Lower leg skin (tissue), 4 donors: ENCODE results near the gene NEUROD6. TPM values are rescaled to one million over a fixed set of nuclear protein-coding genes. Genes with fewer than 3 reads are reported as not detected.

Experiments
- DNase-seq, 2 donors: peaks; one replicate each; pipeline ENCODE4 v3.0.0-alpha.2; 2019; ENCODE audit warnings: low spot score in 2 of 2
- H3K4me3 ChIP-seq: fragments of 200-600 bp; sonication (generic); 2 replicates; pipeline ENCODE4 v1.5.1; 2017; ENCODE audit warnings: mild to moderate bottlenecking, low read depth; ENCODE audit not compliant: poor library complexity, severe bottlenecking
- CTCF ChIP-seq, 3 donors: fragments of 450-650 bp; IDR thresholded peaks; one replicate each; pipeline ENCODE4 v1.5.1; 2016; ENCODE audit warnings: antibody characterized with exemption in 3 of 3, mild to moderate bottlenecking in 3 of 3, moderate library complexity in 2 of 3
- POLR2A ChIP-seq, 2 donors: fragments of 450-650 bp; IDR thresholded peaks; one replicate each; pipeline ENCODE4 v1.6.1; 2016 to 2017; ENCODE audit warnings: antibody characterized with exemption in 2 of 2, mild to moderate bottlenecking in 1 of 2, moderate library complexity in 1 of 2
- WGBS, 2 donors: methylation state at CpG; one replicate each; pipeline ENCODE4 v1.1.5; 2018; 5-methylcytosine and 5-hydroxymethylcytosine counted together
- intact Hi-C: fragments of 100-400 bp; cut with DNase I; formaldehyde crosslinking; loops from one replicate; pipeline ENCODE4 v1.15.0; 2023; ENCODE audit warnings: low total_unique reads
- total RNA-seq, 4 donors: library from RNA; depleted of rRNA; stranded (reverse); fragments of >200 nt; gene quantifications; one replicate each; pipeline ENCODE4 v1.1.0, GENCODE V29; 2016

The NEUROD6 gene
- total RNA-seq, 4 donors from 2014 or later = not detected

- no peak for TF ChIP-seq CTCF (IDR thresholded peaks at IDR 0.05)
- TF ChIP-seq POLR2A (IDR thresholded peaks at IDR 0.05) = no peak
- no peak overlapping the region for H3K4me3 ChIP-seq
- 84 to 87% methylated on average over 5 of the region's 5 CpGs for WGBS, 2 donors
- no peak for DNase-seq
- intact Hi-C loops = no loop called here
Measured at GRCh38 chr7:31308652-31309051, 31.9 kb downstream of the NEUROD6 start.

GRCh38 chr7:31307972-31308371 lies 32.6 kb downstream of the NEUROD6 start:
- TF ChIP-seq POLR2A (IDR thresholded peaks at IDR 0.05) (no peak), CTCF (IDR thresholded peaks at IDR 0.05) (no peak)
- 66 to 67% methylated on average over 7 of the region's 7 CpGs for WGBS, 2 donors
- intact Hi-C loops = no loop called here
- DNase-seq = no peak
- H3K4me3 ChIP-seq = no peak overlapping the region

- no peak for DNase-seq
- intact Hi-C loops = no loop called here
- TF ChIP-seq POLR2A (IDR thresholded peaks at IDR 0.05) (no peak), CTCF (IDR thresholded peaks at IDR 0.05) (no peak)
- 70 to 74% methylated on average over 1 of the region's 1 CpG for WGBS, 2 donors
- H3K4me3 ChIP-seq = no peak overlapping the region
Measured at GRCh38 chr7:31305260-31305659, 35.3 kb downstream of the NEUROD6 start.

GRCh38 chr7:31304446-31304845 lies 36.1 kb downstream of the NEUROD6 start:
- no peak for DNase-seq
- intact Hi-C loops = no loop called here
- H3K4me3 ChIP-seq = no peak overlapping the region
- TF ChIP-seq CTCF (IDR thresholded peaks at IDR 0.05) (no peak), POLR2A (IDR thresholded peaks at IDR 0.05) (no peak)
- WGBS, 2 donors = 48 to 57% methylated on average over 4 of the region's 4 CpGs

- no peak for DNase-seq
- intact Hi-C loops = no loop called here
- WGBS, 2 donors = 64 to 66% methylated on average over 7 of the region's 7 CpGs
- TF ChIP-seq CTCF (IDR thresholded peaks at IDR 0.05) (no peak), POLR2A (IDR thresholded peaks at IDR 0.05) (no peak)
- H3K4me3 ChIP-seq = no peak overlapping the region
Measured at GRCh38 chr7:31302356-31302755, 38.2 kb downstream of the NEUROD6 start.

- H3K4me3 ChIP-seq = no peak overlapping the region
- TF ChIP-seq CTCF (IDR thresholded peaks at IDR 0.05) (no peak), POLR2A (IDR thresholded peaks at IDR 0.05) (no peak)
- intact Hi-C loops = no loop called here
- DNase-seq = no peak
- WGBS, 2 donors = 72 to 86% methylated on average over 1 of the region's 1 CpG
Measured at GRCh38 chr7:31299336-31299735, 41.2 kb downstream of the NEUROD6 start.
